ENCODE data around the gene SOCS1.
"Not testable (repeated sequence)": the region's sequence is repeated elsewhere in the genome, so short reads cannot be mapped to it uniquely, and the experiment has no call there.

The SOCS1 gene

DNA sequence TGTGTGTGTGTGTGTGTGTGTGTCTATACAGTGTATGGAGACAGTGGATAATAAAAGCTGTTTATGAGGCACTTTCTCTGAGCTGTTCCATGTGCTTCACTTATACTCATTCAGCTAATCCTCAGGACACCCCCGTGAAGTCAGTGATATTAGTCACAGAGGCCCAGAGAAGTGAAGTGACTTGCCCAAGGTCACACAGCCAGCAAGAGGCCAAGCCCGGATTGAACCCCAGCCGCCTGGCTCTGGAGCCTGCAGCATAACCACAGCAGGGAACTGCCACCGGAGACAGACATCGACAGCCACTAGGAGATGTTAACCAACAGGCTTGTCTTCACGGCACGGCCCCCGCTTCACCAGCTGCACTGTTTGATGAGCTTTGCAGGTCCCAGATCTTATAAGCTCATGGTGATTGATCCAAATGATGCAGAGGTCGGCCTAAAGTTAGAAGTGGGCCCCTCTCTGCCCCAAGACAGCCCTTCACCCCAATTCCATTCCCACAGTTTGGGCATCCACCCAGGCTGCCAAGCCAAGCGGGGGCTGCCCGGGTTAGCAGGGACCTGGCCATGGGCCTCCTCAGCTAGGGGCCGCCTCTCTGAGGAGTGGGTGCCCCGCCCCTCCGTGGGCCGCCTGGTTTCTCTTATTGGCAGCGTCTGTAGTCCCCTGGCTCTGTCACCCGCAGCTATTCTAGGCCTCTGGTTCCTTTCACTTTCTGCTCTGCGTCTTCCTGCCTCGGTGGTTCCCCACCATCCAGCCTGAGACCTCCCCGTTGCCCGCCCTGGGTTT lies 30.9 kb downstream of the SOCS1 start:
- DNase-seq (ENCODE audit: low read depth in 2 of 2): peak; percentile 81 to 88

DNA sequence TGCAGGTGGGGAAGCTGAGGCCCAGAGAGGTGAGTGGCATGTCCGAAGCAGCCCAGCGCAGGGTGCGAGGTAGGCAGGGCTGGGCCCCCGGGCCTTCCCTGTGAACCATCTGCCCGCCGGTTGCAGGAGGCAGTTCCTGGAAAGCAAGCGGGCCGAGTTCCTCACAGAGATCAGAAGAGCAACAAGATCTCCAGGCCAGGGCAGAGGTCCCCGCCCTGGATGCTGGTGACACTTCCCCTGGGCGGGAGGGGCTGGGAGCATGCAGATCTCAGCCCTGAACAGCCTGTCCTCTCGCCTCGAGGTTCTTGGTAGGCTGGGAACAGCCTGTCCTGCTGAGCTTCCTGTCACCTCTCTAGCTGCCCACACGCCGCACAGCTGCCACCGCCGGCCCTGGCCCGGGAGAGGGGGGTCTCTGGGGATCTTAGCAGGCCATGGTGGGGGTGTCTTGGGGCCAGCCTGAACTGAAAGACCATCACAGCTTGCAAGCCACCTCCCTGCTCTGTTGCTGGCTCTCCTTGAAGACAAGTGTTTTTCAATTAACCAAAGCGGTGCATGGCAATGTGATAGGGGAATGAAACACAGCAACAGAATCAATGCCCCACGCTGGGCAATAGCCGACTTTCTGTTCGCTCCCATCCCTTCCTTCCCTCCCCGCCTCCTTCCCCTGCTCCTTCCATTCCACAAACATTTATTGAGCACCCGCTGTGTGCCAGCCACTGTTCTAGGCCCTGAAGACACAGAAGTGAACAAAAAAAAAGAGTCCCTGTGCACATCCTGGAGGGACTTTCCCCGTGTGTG lies 31.7 kb downstream of the SOCS1 start:
- peak; percentile 75 for DNase-seq (ENCODE audit: low read depth in 2 of 2)

DNA sequence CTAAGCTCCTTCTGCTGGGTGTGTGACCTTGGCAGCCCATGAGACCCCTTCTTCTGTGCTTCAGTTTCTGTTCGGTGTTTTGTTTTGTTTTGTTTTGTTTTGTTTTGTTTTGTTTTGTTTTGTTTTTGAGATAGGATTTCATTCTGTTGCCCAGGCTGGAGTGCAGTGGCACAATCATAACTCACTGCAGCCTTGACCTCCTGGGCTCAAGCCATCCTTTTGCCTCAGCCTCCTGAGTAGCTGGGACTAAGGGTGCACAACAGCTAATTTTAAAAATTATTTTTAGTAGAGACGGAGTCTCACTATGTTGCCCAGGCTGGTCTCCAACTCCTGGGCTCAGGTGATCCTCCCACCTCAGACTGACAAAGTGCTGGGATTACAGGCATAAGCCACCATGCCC lies 35.5 kb downstream of the SOCS1 start:
- not testable (repeated sequence) for DNase-seq (ENCODE audit: low read depth in 2 of 2)

DNA sequence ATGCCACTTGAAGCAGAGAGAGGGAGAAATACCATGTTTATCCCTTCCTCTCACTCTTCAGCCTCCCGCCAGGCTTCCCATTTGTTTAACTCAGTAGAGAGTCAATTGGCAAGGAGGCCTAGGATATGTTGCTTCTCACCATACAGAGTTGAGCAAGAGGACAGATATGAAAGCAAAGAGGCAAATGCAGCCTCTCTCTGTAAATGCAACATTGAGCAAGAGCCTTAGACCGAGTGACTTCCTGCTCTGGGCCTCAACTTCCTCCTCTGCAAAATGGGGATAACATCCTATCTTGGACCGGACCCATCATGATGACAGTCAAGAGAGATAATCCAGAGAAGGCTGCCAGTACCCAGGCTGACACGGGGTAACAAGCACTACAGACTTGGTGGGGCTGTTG lies 36.8 kb downstream of the SOCS1 start:
- no peak for DNase-seq (ENCODE audit: low read depth in 2 of 2)

DNA sequence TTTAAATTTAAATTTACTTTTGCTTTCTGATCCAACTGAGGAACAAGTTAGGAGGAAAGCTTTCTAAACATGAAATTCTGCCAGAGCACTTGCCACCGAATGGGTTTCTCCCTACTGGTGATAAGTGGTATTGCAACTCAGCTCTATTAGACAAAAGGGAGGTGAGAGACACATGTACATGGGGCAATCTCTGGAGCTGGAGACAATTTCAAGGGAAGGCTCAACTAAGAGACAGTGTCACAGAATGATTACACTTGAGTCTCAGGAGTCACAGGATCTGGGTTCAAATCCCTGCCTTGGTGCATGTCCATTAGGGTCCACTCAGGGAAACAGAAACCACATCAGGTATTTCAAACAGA lies 37.4 kb downstream of the SOCS1 start:
- DNase-seq (ENCODE audit: low read depth in 2 of 2): no peak

DNA sequence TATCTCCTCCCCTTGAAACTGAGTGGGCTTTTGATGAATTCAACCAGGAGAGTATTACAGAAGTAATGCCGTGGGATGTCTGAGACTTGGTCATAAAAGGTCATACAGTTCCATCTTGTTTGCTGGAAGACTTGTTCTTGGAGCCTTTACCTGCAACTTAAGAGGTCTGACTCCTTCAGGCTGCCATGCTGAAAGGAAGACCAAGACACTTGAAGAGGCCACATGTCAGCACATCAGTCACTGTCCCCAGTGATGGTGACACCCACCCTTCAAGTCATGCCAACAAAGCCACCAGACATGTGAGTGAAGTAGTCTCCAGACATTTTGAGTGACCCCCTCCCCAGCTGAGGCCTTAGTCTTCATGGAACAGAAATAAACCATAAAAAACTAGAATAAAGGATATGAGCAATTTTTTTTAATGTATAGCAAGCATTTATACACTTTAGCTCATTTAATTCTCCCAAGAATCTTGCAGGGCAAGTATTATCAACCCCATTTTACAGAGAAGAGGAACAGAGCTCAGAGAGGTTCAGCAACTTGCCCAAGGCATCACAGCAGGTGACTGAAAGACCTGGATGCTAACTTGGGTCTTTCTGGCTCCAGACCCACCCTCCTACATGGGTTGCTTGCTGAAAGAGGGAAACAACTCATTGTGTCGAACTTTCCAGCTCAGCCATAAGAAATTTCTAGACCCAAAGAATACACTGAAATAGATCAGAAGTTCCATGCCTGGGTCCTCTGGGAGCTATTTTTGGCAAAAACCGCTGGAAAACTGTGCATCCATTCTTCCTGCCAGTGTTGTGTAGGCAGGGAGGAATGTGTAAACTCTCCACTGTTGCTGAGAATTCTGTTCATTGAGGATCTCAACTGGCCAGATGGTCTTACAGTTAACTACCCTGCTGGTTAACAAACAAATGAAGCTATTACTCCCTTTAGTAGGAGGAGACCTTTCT lies 38.1 kb downstream of the SOCS1 start:
- no peak for DNase-seq (ENCODE audit: low read depth in 2 of 2)

DNA sequence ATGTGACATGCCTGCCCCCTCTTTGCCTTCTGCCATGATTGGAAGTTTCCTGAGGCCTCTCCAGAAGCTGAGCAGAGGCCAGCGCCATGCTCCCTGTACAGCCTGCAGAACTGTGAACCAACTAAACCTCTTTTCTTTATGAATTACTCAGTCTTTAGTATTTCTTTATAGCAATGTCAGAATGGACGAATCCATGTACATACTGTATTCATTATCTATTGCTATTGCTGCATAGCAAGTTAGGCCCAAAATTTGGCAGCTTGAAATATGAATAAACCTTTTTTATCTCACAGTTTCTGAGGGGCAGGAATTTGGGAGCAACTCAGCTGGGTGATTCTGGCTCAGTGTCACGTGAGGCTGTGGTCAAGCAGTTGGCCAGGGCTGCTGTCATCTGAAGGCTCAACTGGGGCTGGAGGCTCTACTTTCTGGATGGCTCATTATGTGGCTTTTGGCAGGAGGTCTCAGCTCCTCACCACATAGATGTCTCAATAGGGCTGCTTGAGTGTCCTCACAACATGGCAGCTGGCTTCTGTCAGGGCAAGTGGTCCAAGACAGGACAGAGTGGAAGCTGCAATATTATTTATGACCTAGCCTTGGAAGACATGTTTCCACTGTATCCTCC lies 40.0 kb downstream of the SOCS1 start:
- DNase-seq (ENCODE audit: low read depth in 2 of 2): no peak

DNA sequence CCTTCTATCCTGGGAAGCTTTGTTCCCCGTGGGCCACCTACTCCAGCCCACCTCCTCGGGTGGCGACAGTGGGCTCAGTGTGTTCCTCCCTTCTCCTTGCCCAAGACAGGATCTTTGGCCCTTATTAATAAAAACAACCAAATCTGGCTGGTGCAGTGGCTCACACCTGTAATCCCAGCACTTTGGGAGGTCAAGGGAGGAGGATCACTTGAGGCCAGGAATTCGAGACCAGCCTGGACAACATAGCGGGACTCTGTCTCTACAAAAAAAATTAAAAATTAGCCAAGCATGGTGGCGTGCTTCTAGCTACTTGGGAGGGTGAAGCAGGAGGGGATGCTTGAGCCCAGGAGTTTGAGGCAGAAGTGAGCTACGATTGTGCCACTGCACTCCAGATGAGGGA lies 42.2 kb downstream of the SOCS1 start:
- no peak for DNase-seq (ENCODE audit: low read depth in 2 of 2)

DNA sequence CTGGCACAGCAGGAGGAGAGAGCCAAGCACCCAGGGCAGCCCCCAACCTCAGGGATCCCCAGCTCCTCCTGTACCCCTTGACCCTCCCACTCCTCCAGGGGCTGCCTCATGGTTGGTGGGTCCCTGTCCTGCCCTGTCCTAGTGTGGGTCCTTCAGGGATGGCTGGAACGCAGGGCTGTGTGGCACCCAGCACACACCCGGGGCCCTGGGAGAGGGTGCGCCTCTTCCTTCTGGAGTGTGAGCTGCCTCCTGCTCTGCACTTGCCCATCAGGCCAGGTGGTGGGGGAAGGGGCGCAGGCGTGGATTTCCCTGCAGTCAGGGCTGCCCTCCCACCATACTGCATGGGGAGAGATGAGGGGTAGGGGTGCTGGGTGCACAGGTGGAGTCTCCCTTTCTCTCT lies 42.6 kb downstream of the SOCS1 start:
- no peak for DNase-seq (ENCODE audit: low read depth in 2 of 2)

DNA sequence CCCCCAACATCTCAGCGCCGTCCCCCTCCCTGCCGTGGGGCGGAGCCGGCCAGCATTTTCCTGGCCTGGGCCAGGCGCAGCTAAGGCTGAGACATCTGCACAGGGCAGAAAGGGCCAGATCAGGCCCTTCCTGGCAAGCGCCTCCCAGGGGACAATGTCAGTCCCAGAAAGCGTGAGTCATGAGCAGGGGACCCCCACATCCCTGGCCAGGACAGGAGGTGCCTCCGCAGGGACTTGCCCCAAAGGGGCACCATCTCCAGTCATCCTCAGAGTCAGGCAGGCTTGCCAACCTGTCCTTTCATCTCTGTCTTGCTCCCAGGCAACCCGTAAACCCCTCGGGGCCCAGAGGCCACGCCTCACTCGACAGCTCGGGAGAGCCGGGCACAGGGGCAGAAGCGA lies 43.2 kb downstream of the SOCS1 start:
- DNase-seq (ENCODE audit: low read depth in 2 of 2): no peak

DNA sequence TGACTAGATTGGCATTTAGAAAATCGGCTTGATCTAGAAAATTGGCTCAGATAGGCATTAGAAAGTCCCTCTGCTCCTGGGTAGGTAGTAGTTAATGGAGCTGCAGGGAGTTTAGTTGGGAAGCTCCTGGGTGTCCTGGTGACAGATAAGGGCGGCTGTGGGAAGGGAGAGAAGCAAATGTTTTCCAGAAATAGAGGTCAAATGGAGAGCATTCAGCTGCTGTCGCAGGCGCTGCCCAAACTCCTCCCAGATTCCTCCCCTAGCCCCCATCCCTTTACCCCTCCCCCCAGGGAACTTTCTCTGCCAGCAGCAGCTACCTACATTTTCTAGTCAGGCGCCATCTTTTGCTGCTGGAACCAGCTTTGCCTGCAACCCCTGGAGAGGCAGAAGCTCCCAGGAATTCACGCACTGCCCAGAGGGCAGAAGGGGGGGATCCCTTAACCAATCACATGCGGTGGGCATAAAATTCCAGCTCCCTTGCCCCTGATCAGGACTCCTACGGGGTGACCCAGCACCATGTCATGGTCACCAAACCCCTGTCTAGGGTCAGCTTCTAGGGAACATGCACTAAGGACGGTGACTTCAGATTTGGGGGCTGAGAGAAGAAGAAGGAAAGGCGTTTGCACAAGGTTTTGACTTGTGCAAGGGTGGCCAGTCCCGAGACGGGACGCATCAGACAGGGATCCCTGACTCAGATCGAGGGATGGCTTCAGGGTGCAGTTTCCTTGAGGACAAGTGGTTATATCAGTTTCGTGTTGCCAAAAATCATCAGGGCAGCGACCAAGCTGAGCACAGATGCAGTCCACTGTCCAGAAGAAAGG lies 43.8 kb downstream of the SOCS1 start:
- no peak for DNase-seq (ENCODE audit: low read depth in 2 of 2)

DNA sequence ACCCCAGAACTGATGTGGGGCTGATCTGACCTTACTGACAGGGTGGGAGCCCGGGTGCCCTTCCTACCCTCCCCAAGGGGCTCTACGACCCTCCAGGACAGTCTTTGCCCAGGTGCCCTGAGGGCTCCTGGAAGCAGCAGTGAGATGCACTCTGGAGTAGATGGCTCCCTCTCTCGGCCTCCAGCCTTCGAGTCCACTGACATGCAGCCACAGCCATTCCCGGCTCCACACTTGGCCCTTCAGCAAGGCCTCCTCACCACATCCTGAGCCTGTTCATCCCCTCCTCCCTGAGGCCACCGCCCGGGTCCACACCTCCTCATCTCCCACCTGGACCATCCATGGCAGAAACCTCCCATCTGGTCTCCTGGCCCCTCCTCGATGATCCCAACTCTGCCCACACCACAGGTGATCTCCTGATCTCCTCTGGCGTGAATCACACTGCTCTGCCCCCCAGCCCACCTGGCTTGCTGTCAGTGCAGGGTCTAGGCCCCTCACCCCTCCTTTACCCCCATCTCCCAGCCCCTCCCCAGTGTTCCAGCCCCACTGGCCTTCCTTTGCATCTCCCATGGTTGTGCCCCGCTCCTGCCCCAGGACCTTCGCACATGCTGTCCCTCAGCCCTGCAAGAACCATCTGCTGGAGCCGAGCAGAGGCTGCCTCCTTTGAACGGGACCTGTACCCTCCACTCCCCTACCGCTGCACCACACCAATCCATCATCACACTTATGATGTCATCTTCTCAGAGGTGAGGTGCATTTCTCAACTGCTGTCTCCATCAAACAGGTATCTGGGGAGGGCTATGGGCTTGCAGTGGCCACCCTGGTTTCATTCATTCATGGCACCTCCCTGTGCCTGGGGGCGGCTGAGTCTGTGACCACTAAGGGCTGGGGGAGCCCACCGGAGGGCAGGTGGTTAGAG lies 44.7 kb downstream of the SOCS1 start:
- no peak for DNase-seq (ENCODE audit: low read depth in 2 of 2)

DNA sequence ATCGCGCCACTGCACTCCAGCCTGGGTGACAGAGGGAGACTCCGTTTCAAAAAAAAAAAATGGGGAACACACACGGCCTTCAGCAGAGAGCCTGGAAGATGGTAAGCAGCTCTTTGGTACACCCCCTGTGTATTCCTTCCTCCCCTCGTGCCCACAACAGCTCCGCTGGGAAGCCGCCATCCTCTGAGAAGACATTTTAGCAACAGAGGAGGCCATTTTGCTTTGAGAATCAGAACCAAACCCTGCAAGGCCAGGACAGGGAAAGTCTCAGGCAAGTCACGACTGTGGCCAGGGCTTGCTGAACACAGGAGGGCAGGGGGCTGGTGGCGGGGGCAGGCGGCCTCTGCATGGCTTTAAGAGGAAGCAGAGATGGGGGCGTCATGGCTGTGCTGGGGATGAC lies 45.7 kb downstream of the SOCS1 start:
- DNase-seq (ENCODE audit: low read depth in 2 of 2): no peak

DNA sequence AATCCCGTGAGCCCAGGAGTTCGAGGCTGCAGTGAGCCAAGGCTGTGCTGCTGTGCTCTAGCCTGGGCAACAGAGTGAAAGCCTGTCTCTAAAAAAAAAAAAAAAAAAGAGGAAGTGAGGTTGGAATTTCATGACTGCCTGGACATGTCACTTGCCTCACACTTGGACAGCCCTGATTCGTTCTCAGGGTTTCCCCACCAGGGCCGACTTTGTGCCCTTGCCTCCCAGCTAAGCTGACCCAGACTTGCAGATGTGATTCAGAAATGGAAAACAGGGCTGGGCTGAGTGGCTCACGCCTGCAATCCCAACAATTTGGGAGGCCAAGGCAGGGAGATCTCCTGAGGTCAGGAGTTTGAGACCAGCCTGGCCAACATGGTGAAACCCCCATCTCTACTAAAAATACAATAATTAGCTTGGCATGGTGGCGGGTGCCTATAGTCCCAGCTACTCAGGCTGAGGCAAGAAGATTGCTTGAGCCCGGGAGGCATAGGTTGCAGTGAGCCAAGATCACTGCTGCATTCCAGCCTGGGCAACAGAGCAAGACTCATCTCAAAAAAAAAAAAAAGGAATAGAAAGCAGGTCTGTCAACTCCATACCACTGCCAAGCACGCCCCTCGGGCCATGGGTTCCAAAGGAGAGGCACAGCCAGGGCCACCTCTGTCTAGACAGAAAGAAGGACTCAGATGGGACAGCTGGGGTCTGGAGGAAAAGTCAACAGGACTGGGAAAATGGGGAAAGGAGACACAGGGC lies 46.9 kb downstream of the SOCS1 start:
- DNase-seq (ENCODE audit: low read depth in 2 of 2): no peak

DNA sequence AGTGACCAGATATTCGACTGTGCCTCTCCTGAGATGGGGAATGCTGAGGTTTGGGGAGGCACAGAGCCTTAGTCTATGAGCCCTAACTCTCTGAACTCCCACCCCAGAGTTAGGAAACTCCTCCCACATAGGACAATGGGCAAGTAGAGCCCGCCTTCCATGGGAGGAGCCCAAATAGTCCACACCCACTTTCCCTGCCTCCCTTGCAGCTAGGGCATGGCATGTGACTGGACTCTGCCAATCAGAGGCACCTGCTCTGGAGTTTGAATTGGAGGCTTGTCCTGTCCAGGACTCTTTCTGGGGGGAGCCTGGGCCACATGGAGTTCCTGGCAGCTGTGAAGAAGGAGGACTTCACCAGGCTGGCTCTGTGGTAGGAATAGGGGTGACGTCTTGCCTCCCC lies 48.4 kb downstream of the SOCS1 start:
- no peak for DNase-seq (ENCODE audit: low read depth in 2 of 2)

DNA sequence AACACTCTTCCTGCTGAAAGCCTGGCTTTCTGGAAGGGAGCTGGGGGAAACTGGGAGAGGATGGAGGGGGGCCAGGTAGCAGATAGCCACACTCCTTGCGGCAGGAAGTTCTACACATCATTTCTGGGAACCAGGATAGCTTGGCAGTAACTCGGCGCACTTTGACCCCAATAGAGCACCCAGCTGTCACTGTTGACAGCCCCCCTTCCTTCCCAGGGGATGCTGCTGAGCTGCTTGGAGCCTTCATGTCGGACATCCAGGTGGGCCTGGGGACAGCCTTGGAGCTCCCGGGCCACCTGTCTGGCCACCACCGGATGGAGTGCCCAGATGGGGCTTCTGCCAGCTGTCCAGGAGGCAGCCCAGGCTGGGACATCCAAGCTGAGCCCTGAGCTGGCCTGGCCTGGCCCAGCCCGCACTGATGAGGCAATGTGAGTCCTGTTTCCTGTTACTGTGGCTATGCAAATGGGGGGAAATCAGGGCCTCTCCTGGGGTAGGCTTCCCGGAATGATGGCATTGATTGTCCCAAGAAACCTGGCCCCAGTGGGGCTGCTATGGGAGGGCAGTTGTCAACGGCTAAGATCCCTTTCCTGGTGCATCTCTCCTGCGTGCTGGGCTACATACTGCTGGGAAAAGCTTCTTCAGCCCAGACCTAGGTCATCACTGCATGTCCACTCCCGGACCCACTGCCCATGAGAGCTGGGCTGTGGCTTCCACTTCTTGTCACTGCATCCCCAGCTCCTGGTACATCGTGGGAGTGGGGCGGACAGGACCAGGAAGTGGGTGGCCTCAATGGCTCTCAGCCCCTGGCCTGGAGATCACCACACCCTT lies 50.0 kb downstream of the SOCS1 start:
- DNase-seq (ENCODE audit: low read depth in 2 of 2): no peak

DNA sequence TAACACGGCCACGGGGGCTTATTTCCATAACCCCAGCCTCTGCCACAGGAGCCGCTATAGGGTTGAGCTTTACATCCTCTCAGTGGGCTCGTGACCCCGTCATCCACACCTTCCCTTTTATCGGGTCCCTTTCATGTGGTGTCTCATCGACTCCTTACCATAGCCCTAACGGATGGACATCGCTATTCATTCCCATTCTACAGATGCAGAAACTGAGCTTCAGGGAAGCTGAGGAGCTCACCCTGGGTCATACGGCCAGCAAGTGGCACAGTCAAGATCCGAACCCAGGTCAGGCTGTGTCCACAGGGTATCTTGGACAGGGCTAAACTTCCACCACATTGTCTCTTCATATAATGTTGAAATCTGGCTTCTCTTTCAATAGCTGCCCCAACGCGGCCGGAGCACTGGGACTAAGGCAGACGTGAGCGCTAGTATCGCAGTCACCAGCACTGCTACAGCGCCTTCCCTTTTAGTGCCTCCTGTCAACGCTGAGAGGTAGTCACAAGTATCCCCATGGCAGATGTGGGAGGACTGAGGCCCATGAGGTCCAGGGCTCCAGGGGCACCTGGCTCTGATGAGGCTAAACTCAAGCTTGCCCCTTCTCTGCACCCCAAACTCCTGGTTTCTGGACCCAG lies 50.8 kb downstream of the SOCS1 start:
- DNase-seq (ENCODE audit: low read depth in 2 of 2): no peak

Data from stimulated activated CD8-positive, alpha-beta memory T cell treated with anti-CD3 and anti-CD28 coated beads, Interleukin-15, amount 100 ng/mL, for 48 hours (primary cell).